GM08714 (cell line): ENCODE measurements around the gene KCNH6.

Experiments used
- H3K4me3 ChIP-seq: fragments of 200-500 bp; sonication (Bioruptor generic); 2 replicates; pipeline ENCODE4 v1.5.1; 2014; ENCODE audit warnings: mild to moderate bottlenecking, low read length, inconsistent platforms
- ZNF274 ChIP-seq: IDR thresholded peaks from 2 replicates; pipeline ENCODE4 v1.6.1; 2012; ENCODE audit warnings: mild to moderate bottlenecking, low read depth, low read length

The KCNH6 gene

GRCh38 chr17:63530557-63531021, 7.4 kb downstream of the KCNH6 start:
- no peak for TF ChIP-seq ZNF274

GRCh38 chr17:63531022-63531965, 8.1 kb downstream of the KCNH6 start:
- no peak overlapping the region for H3K4me3 ChIP-seq
- TF ChIP-seq ZNF274, result no peak

More at GRCh38 chr17:63530557-63531021, 7.4 kb downstream of the KCNH6 start:
- no peak overlapping the region for H3K4me3 ChIP-seq

- no peak overlapping the region for H3K4me3 ChIP-seq
- no peak for TF ChIP-seq ZNF274
Measured at GRCh38 chr17:63533433-63534077, 10.4 kb downstream of the KCNH6 start.

- no peak overlapping the region for H3K4me3 ChIP-seq
- no peak for TF ChIP-seq ZNF274
Measured at GRCh38 chr17:63534078-63534570, 11.0 kb downstream of the KCNH6 start.

DNA sequence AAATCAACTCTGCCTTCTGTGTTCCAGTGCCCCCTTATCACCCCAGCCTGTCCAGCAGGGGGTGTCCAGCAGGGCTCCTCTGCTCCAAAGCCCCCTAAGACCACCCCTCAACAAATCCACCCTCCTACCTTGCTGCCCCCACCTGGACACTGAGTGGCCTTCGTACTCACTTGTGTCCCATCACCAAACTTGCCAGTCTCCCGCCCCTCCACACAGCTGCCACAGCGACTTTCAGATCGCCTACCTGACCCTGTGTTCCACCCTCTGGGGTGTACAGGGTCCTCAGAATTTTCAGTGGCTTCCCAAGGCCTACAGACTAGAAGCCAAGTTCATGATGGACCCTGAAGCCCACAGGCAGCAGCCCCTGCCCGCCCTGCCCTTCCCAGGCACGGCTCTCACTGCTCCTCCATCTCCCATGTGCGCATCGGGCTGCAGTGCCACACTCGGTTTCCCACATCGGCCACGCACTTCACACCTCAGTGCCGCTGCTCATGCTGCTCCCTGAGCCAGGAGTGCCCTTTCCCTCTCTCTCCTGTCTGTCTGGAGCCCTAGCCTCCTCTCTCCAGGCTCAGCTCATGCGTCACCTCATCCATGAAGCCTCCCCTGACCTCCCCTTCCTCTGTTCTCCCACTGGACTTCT, 11.8 kb downstream of the KCNH6 start:
- no peak for TF ChIP-seq ZNF274
- no peak overlapping the region for H3K4me3 ChIP-seq

- no peak for TF ChIP-seq ZNF274
Measured at GRCh38 chr17:63535640-63536039, 12.5 kb downstream of the KCNH6 start.

GRCh38 chr17:63537001-63537400, 13.8 kb downstream of the KCNH6 start:
- no peak for TF ChIP-seq ZNF274

More at GRCh38 chr17:63535640-63536039, 12.5 kb downstream of the KCNH6 start:
- no peak overlapping the region for H3K4me3 ChIP-seq

DNA sequence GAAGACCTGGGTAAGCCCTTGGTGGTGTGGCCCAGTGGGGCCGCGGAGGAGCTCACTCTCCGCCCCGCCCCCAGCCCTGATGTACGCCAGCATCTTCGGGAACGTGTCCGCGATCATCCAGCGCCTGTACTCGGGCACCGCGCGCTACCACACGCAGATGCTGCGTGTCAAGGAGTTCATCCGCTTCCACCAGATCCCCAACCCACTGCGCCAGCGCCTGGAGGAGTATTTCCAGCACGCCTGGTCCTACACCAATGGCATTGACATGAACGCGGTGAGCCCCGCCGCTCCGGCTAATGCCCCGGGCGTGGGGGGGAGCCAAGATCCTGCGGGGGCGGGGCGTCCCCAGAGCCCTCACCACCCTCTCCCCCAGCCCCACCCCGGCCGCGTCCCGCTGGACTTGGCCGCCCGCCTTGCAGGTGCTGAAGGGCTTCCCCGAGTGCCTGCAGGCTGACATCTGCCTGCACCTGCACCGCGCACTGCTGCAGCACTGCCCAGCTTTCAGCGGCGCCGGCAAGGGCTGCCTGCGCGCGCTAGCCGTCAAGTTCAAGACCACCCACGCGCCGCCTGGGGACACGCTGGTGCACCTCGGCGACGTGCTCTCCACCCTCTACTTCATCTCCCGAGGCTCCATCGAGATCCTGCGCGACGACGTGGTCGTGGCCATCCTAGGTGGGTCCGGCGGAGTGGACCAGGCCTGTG, 15.0 kb downstream of the KCNH6 start:
- H3K4me3 ChIP-seq, result no peak overlapping the region

More at GRCh38 chr17:63537001-63537400, 13.8 kb downstream of the KCNH6 start:
- no peak overlapping the region for H3K4me3 ChIP-seq

GRCh38 chr17:63538693-63539595, 15.8 kb downstream of the KCNH6 start:
- no peak for TF ChIP-seq ZNF274
- no peak overlapping the region for H3K4me3 ChIP-seq

More for the DNA sequence above, 15.0 kb downstream of the KCNH6 start:
- TF ChIP-seq ZNF274, result no peak

DNA sequence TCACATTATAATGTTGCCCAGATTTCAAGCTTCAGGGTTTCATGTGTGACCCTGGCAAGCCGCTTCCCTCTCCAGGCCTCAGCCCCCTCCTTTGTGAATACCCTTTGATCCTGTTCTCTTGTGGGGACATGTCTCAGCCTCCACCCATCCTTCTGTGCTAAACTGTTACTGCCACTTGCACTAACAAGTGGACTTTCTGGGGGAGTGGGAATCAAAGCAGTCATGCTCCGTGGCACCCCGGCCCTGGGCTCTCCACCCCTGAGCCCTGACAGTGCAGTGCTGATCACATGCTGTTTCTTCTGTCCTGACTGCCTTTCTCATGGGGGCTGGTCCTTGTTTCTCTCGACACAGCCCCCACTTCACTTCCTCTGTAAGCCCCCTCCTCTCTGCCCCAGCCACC, 17.4 kb downstream of the KCNH6 start:
- TF ChIP-seq ZNF274, result no peak

GRCh38 chr17:63542218-63542545, 19.0 kb downstream of the KCNH6 start:
- no peak for TF ChIP-seq ZNF274

More for the DNA sequence above, 17.4 kb downstream of the KCNH6 start:
- no peak overlapping the region for H3K4me3 ChIP-seq

GRCh38 chr17:63542942-63543821, 20.0 kb downstream of the KCNH6 start:
- H3K4me3 ChIP-seq, result no peak overlapping the region
- TF ChIP-seq ZNF274, result no peak

More at GRCh38 chr17:63542218-63542545, 19.0 kb downstream of the KCNH6 start:
- H3K4me3 ChIP-seq, result no peak overlapping the region
